ENCODE measurements around the gene HOXD11.

- TF ChIP-seq CTCF (IDR thresholded peaks at IDR 0.05) (no peak), EP300 (IDR thresholded peaks at IDR 0.05) (no peak), POLR2A (IDR thresholded peaks at IDR 0.05) (no peak)
These were observed 18.1 kb downstream of the HOXD11 start for GRCh38 chr2:176124947-176125771.

Data from upper lobe of left lung (tissue), 4 donors.